ENCODE data around the gene NIPAL3.

NIPAL3 gene

GRCh38 chr1:24418898-24419628 lies 3.5 kb downstream of the NIPAL3 start:
- H3K4me1 ChIP-seq = peaks cover 18% of the 10 kb centered on the region
- no peak overlapping the region for H3K27ac ChIP-seq
- H4K20me1 ChIP-seq = peaks cover 30% of the 10 kb centered on the region
- no peaks in the 10 kb centered on the region for H3K9me3 ChIP-seq
- H3K36me3 ChIP-seq = peaks cover 44% of the 10 kb centered on the region
- H3K4me3 ChIP-seq = no peak overlapping the region
- H3K9ac ChIP-seq = no peak overlapping the region
- no peak for TF ChIP-seq Cebpa-rat (IDR thresholded peaks at IDR 0.05)
- H3K4me2 ChIP-seq = peak overlapping the region; percentile 4; the same call in 1 of the 2 replicates
- H3K27me3 ChIP-seq = peaks cover 8% of the 10 kb centered on the region; the same call in 1 of the 2 replicates

DNA sequence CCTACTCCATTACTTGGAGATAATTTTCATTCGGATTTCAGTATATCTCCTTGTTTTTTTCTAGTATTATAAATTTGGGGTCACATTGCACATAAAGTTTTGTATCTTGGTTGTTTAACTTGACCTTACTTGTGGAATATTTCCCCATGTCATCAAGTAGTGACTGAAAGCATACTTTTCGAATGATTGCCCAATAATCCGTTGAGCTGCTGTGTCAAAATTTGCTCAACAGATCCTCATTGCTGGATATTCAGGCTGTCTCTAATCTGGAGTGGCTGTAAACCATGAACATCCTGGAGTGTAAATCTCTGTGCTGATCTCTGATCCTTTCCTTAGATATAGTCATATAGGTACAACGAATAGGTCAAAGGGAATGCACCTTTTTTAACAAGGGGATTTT lies 4.9 kb downstream of the NIPAL3 start:
- no peaks in the 10 kb centered on the region for H3K27me3 ChIP-seq
- peaks cover 49% of the 10 kb centered on the region for H3K36me3 ChIP-seq
- H3K4me3 ChIP-seq = no peak overlapping the region
- peaks cover 18% of the 10 kb centered on the region for H3K4me1 ChIP-seq
- peaks cover 39% of the 10 kb centered on the region for H4K20me1 ChIP-seq
- H3K4me2 ChIP-seq = no peak overlapping the region
- no peak overlapping the region for H3K27ac ChIP-seq
- no peaks in the 10 kb centered on the region for H3K9me3 ChIP-seq
- no peak for TF ChIP-seq Cebpa-rat (IDR thresholded peaks at IDR 0.05)
- no peak overlapping the region for H3K9ac ChIP-seq

DNA sequence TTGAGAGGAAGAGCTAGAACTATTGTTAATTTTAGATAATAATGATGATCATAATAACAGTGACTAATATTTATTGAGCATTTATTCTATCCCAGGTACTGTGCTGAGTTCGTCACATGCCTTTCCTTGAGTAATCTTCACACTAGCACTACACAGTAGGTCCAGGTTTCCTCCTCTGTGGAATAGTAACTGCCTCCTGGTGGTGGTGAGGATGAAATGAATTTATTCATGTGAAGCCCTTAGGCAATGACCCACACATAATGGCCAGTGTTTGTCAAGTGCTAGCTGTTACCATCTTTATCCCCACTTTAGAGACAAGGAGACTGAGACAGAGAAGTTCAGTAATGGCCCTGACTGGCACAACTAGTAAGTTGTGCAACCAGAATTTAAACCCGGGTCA lies 5.9 kb downstream of the NIPAL3 start:
- H4K20me1 ChIP-seq = peaks cover 40% of the 10 kb centered on the region
- no peak overlapping the region for H3K9ac ChIP-seq
- no peak overlapping the region for H3K27ac ChIP-seq
- H3K9me3 ChIP-seq = no peaks in the 10 kb centered on the region
- peaks cover 50% of the 10 kb centered on the region for H3K36me3 ChIP-seq
- no peak for TF ChIP-seq Cebpa-rat (IDR thresholded peaks at IDR 0.05)
- no peaks in the 10 kb centered on the region for H3K27me3 ChIP-seq
- no peak overlapping the region for H3K4me3 ChIP-seq
- H3K4me2 ChIP-seq = no peak overlapping the region
- peaks cover 14% of the 10 kb centered on the region for H3K4me1 ChIP-seq

GRCh38 chr1:24424207-24424606 lies 8.6 kb downstream of the NIPAL3 start:
- no peak for TF ChIP-seq Cebpa-rat (IDR thresholded peaks at IDR 0.05)

DNA sequence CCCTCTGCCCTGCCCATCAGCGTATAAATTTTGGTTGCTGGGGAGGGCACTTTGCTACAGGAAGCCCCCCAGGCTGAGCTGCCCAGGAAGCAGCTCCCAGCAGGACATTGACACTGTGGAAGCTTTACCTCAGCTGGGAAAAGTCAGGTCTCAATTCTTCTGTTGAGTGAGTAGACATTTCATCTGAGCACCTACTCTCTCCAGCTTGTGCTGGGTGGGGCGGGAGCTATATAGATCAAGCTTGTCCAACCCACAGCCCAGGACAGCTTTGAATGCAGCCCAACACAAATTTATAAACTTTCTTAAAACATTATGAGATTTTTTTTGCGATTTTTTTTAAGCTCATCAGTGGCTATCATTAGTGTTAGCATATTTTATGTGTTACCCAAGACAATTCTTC lies 9.4 kb downstream of the NIPAL3 start:
- no peak overlapping the region for H3K9ac ChIP-seq
- peaks cover 17% of the 10 kb centered on the region for H4K20me1 ChIP-seq
- H3K4me1 ChIP-seq = no peaks in the 10 kb centered on the region
- no peak overlapping the region for H3K4me2 ChIP-seq
- no peaks in the 10 kb centered on the region for H3K9me3 ChIP-seq
- H3K4me3 ChIP-seq = no peak overlapping the region
- H3K36me3 ChIP-seq = peaks cover 49% of the 10 kb centered on the region
- no peak overlapping the region for H3K27ac ChIP-seq
- TF ChIP-seq Cebpa-rat (IDR thresholded peaks at IDR 0.05) = no peak
- H3K27me3 ChIP-seq = no peaks in the 10 kb centered on the region

More at GRCh38 chr1:24424207-24424606, 8.6 kb downstream of the NIPAL3 start:
- Histone ChIP-seq H3K4me1 (no peaks in the 10 kb centered on the region), H3K9me3 (no peaks in the 10 kb centered on the region), H3K36me3 (peaks cover 56% of the 10 kb centered on the region), H3K9ac (no peak overlapping the region), H4K20me1 (peaks cover 25% of the 10 kb centered on the region), H3K4me3 (no peak overlapping the region), H3K4me2 (no peak overlapping the region), H3K27me3 (no peaks in the 10 kb centered on the region), H3K27ac (no peak overlapping the region)

DNA sequence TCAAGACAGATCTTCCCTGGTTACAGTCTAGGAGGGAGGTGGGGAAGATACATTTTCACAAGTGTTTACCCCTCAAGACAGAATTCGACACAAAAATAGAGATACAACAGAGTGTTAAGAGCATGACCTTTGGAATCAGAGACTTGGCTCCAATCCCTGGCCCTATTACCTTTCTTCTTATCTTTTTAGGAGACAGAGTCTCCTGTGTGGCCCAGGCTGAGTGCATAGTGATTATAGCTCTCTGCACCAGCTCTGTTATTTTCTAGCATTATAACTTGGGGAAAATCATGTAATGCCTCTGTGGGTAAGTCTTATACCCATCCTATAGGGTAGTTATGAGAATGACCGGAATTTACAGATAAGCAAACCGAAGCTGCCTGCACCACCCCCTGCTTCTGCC lies 9.8 kb downstream of the NIPAL3 start:
- H3K4me1 ChIP-seq = no peaks in the 10 kb centered on the region
- no peak for TF ChIP-seq Cebpa-rat (IDR thresholded peaks at IDR 0.05)
- no peak overlapping the region for H3K4me3 ChIP-seq
- no peaks in the 10 kb centered on the region for H3K9me3 ChIP-seq
- no peak overlapping the region for H3K9ac ChIP-seq
- H3K27ac ChIP-seq = no peak overlapping the region
- H3K4me2 ChIP-seq = no peak overlapping the region
- H4K20me1 ChIP-seq = peaks cover 17% of the 10 kb centered on the region
- no peaks in the 10 kb centered on the region for H3K27me3 ChIP-seq
- H3K36me3 ChIP-seq = peaks cover 44% of the 10 kb centered on the region

DNA sequence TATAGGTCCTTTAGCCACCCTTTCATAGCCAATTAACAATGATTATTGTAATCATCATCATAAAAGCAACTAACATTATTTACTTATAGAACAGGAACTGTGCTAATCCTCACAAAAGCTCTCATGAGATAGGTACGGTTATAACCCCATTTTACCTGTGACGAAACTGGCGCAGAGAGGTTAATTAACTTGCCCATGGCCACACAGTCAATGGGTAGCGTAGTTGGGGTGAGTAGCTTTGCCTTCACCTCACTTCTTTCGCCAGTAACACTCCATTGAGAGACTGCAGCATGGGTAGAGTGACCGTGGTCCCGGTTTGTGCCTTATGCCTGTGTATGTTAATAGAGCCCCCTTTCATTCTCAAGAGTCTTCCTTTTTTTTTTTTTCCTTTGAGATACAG lies 10.3 kb downstream of the NIPAL3 start:
- no peaks in the 10 kb centered on the region for H3K27me3 ChIP-seq
- no peak for TF ChIP-seq Cebpa-rat (IDR thresholded peaks at IDR 0.05)
- no peak overlapping the region for H3K4me3 ChIP-seq
- H4K20me1 ChIP-seq = peaks cover 17% of the 10 kb centered on the region
- H3K27ac ChIP-seq = no peak overlapping the region
- H3K4me1 ChIP-seq = no peaks in the 10 kb centered on the region
- H3K4me2 ChIP-seq = no peak overlapping the region
- no peaks in the 10 kb centered on the region for H3K9me3 ChIP-seq
- no peak overlapping the region for H3K9ac ChIP-seq
- peaks cover 40% of the 10 kb centered on the region for H3K36me3 ChIP-seq

GRCh38 chr1:24426744-24427544 lies 11.3 kb downstream of the NIPAL3 start:
- H3K4me3 ChIP-seq = no peak overlapping the region
- no peaks in the 10 kb centered on the region for H3K4me1 ChIP-seq
- H3K27me3 ChIP-seq = no peaks in the 10 kb centered on the region
- H3K9ac ChIP-seq = no peak overlapping the region
- peaks cover 17% of the 10 kb centered on the region for H4K20me1 ChIP-seq
- no peak for TF ChIP-seq Cebpa-rat (IDR thresholded peaks at IDR 0.05)
- peaks cover 30% of the 10 kb centered on the region for H3K36me3 ChIP-seq
- H3K27ac ChIP-seq = no peak overlapping the region
- H3K9me3 ChIP-seq = no peaks in the 10 kb centered on the region
- H3K4me2 ChIP-seq = no peak overlapping the region

GRCh38 chr1:24427545-24427862 lies 11.9 kb downstream of the NIPAL3 start:
- Histone ChIP-seq H3K9ac (no peak overlapping the region), H3K27ac (no peak overlapping the region), H3K9me3 (no peaks in the 10 kb centered on the region), H4K20me1 (peaks cover 17% of the 10 kb centered on the region), H3K4me3 (no peak overlapping the region), H3K4me2 (no peak overlapping the region), H3K4me1 (no peaks in the 10 kb centered on the region), H3K27me3 (no peaks in the 10 kb centered on the region), H3K36me3 (peaks cover 25% of the 10 kb centered on the region)
- TF ChIP-seq Cebpa-rat (IDR thresholded peaks at IDR 0.05) = no peak

GRCh38 chr1:24435782-24436365 lies 20.3 kb downstream of the NIPAL3 start:
- H3K4me3 ChIP-seq = no peak overlapping the region
- H3K4me2 ChIP-seq = no peak overlapping the region
- peaks cover 24% of the 10 kb centered on the region; the same call in 1 of the 2 replicates for H3K36me3 ChIP-seq
- no peaks in the 10 kb centered on the region for H3K9me3 ChIP-seq
- H4K20me1 ChIP-seq = peaks cover 33% of the 10 kb centered on the region; the same call in 1 of the 2 replicates
- H3K9ac ChIP-seq = no peak overlapping the region
- H3K27ac ChIP-seq = no peak overlapping the region
- H3K27me3 ChIP-seq = no peaks in the 10 kb centered on the region
- no peaks in the 10 kb centered on the region for H3K4me1 ChIP-seq
- no peak for TF ChIP-seq Cebpa-rat (IDR thresholded peaks at IDR 0.05)

All from BLaER1 (cell line).